ENCODE measurements around the gene RNU6-9.

RNU6-9 gene

GRCh38 chr19:925526-926322 lies 32.4 kb downstream of the RNU6-9 start, which contains the start of gene ARID3A (continued):
- TF ChIP-seq ZNF169 (tag by site-specific recombination; IDR thresholded peaks at IDR 0.05), result no peak
- 0 out of 2 replicates have a peak, but pooled peaks have one; percentile 13 for TF ChIP-seq ZNF121 (tag by site-specific recombination; IDR thresholded peaks at IDR 0.05)
- TF ChIP-seq ZBTB48 (tag by site-specific recombination; IDR thresholded peaks at IDR 0.05), result peak; percentile 100
- no peak for TF ChIP-seq ZNF514 (tag by site-specific recombination; IDR thresholded peaks at IDR 0.05)
- no peak for TF ChIP-seq ZNF529 (tag by site-specific recombination; IDR thresholded peaks at IDR 0.05; ENCODE audit: insufficient replicate concordance)
- TF ChIP-seq, protein P1, sequence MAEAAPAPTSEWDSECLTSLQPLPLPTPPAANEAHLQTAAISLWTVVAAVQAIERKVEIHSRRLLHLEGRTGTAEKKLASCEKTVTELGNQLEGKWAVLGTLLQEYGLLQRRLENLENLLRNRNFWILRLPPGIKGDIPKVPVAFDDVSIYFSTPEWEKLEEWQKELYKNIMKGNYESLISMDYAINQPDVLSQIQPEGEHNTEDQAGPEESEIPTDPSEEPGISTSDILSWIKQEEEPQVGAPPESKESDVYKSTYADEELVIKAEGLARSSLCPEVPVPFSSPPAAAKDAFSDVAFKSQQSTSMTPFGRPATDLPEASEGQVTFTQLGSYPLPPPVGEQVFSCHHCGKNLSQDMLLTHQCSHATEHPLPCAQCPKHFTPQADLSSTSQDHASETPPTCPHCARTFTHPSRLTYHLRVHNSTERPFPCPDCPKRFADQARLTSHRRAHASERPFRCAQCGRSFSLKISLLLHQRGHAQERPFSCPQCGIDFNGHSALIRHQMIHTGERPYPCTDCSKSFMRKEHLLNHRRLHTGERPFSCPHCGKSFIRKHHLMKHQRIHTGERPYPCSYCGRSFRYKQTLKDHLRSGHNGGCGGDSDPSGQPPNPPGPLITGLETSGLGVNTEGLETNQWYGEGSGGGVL (tag by site-specific recombination; IDR thresholded peaks at IDR 0.05), result peak; percentile 52; the same call in 1 of the 2 replicates
- no peak for TF ChIP-seq ZNF513 (tag by site-specific recombination; IDR thresholded peaks at IDR 0.05)
- no peak for TF ChIP-seq MZF1 (tag by site-specific recombination; IDR thresholded peaks at IDR 0.05; ENCODE audit: borderline replicate concordance)
- TF ChIP-seq GLIS1 (tag by site-specific recombination; IDR thresholded peaks at IDR 0.05), result 0 out of 2 replicates have a peak, but pooled peaks have one; percentile 10
- TF ChIP-seq SP2 (tag by site-specific recombination; IDR thresholded peaks at IDR 0.05), result peak; percentile 37; the same call in 1 of the 2 replicates
- peak; percentile 36; the same call in 1 of the 2 replicates for TF ChIP-seq SP7 (tag by site-specific recombination; IDR thresholded peaks at IDR 0.05)
- peak; percentile 38; the same call in 1 of the 2 replicates for TF ChIP-seq ZXDB (tag by site-specific recombination; IDR thresholded peaks at IDR 0.05)
- TF ChIP-seq ZNF37A (tag by site-specific recombination; IDR thresholded peaks at IDR 0.05), result no peak
- no peak for TF ChIP-seq ZNF658 (tag by site-specific recombination; IDR thresholded peaks at IDR 0.05)
- TF ChIP-seq, protein P2, sequence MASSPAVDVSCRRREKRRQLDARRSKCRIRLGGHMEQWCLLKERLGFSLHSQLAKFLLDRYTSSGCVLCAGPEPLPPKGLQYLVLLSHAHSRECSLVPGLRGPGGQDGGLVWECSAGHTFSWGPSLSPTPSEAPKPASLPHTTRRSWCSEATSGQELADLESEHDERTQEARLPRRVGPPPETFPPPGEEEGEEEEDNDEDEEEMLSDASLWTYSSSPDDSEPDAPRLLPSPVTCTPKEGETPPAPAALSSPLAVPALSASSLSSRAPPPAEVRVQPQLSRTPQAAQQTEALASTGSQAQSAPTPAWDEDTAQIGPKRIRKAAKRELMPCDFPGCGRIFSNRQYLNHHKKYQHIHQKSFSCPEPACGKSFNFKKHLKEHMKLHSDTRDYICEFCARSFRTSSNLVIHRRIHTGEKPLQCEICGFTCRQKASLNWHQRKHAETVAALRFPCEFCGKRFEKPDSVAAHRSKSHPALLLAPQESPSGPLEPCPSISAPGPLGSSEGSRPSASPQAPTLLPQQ (tag by site-specific recombination; IDR thresholded peaks at IDR 0.05), result peak; percentile 51
- TF ChIP-seq ZNF155 (tag by site-specific recombination; IDR thresholded peaks at IDR 0.05), result no peak
- TF ChIP-seq ZNF791 (tag by site-specific recombination; IDR thresholded peaks at IDR 0.05), result no peak
- TF ChIP-seq ZNF248 (tag by site-specific recombination; IDR thresholded peaks at IDR 0.05), result no peak
- TF ChIP-seq ZNF571 (tag by site-specific recombination; IDR thresholded peaks at IDR 0.05), result no peak
- TF ChIP-seq PRDM1 (tag by site-specific recombination; IDR thresholded peaks at IDR 0.05), result no peak
- 0 out of 2 replicates have a peak, but pooled peaks have one; percentile 23 for TF ChIP-seq ZIC2 (tag by site-specific recombination; IDR thresholded peaks at IDR 0.05)
- TF ChIP-seq KLF16 (tag by site-specific recombination; IDR thresholded peaks at IDR 0.05), result peak; percentile 61; the same call in 1 of the 2 replicates

GRCh38 chr19:926323-926588 lies 33.0 kb downstream of the RNU6-9 start:
- Histone ChIP-seq H3K36me3 (ENCODE audit: control insufficient read depth in 2 of 2, insufficient read depth in 1 of 2, low read length in 2 of 2) (peaks cover 0 to 19% of the 10 kb centered on the region in 2 experiments; a peak in 2 of 3 replicates), H3K4me1 (ENCODE audit: control insufficient read depth, insufficient read depth, low read length) (no peaks in the 10 kb centered on the region; the same call in 1 of the 2 replicates), H3K9me3 (ENCODE audit: control insufficient read depth, insufficient read depth, low read depth, low read length) (no peaks in the 10 kb centered on the region), H3K27ac (ENCODE audit: extremely low read depth, low read depth, low read length) (peak overlapping the region; percentile 82; the same call in 1 of the 2 replicates), H3K4me3 (ENCODE audit: low read depth, low read length) (peak overlapping the region; percentile 83)
- POLR2A ChIA-PET, result no interaction called here
- CTCF ChIA-PET, result no interaction called here
- TF ChIP-seq ZNF2 (tag by site-specific recombination; IDR thresholded peaks at IDR 0.05) (no peak), ZBTB26 (tag by site-specific recombination; optimal IDR thresholded peaks at IDR 0.05) (peak; percentile 46)
- TF ChIP-seq, protein P3, sequence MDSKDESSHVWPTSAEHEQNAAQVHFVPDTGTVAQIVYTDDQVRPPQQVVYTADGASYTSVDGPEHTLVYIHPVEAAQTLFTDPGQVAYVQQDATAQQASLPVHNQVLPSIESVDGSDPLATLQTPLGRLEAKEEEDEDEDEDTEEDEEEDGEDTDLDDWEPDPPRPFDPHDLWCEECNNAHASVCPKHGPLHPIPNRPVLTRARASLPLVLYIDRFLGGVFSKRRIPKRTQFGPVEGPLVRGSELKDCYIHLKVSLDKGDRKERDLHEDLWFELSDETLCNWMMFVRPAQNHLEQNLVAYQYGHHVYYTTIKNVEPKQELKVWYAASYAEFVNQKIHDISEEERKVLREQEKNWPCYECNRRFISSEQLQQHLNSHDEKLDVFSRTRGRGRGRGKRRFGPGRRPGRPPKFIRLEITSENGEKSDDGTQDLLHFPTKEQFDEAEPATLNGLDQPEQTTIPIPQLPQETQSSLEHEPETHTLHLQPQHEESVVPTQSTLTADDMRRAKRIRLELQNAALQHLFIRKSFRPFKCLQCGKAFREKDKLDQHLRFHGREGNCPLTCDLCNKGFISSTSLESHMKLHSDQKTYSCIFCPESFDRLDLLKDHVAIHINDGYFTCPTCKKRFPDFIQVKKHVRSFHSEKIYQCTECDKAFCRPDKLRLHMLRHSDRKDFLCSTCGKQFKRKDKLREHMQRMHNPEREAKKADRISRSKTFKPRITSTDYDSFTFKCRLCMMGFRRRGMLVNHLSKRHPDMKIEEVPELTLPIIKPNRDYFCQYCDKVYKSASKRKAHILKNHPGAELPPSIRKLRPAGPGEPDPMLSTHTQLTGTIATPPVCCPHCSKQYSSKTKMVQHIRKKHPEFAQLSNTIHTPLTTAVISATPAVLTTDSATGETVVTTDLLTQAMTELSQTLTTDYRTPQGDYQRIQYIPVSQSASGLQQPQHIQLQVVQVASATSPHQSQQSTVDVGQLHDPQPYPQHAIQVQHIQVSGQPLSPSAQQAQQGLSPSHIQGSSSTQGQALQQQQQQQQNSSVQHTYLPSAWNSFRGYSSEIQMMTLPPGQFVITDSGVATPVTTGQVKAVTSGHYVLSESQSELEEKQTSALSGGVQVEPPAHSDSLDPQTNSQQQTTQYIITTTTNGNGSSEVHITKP (tag by site-specific recombination; IDR thresholded peaks at IDR 0.05), result 0 out of 2 replicates have a peak, but pooled peaks have one; percentile 20
